ENCODE data around the gene CENPO. TPM values are rescaled to one million over a fixed set of nuclear protein-coding genes. Genes with fewer than 3 reads are reported as not detected.
"Not testable (repeated sequence)": the region's sequence is repeated elsewhere in the genome, so short reads cannot be mapped to it uniquely, and the experiment has no call there.

CENPO gene
- polyA plus RNA-seq, 3 donors: 1.6 to 2.6 (median 2.3) TPM

DNA sequence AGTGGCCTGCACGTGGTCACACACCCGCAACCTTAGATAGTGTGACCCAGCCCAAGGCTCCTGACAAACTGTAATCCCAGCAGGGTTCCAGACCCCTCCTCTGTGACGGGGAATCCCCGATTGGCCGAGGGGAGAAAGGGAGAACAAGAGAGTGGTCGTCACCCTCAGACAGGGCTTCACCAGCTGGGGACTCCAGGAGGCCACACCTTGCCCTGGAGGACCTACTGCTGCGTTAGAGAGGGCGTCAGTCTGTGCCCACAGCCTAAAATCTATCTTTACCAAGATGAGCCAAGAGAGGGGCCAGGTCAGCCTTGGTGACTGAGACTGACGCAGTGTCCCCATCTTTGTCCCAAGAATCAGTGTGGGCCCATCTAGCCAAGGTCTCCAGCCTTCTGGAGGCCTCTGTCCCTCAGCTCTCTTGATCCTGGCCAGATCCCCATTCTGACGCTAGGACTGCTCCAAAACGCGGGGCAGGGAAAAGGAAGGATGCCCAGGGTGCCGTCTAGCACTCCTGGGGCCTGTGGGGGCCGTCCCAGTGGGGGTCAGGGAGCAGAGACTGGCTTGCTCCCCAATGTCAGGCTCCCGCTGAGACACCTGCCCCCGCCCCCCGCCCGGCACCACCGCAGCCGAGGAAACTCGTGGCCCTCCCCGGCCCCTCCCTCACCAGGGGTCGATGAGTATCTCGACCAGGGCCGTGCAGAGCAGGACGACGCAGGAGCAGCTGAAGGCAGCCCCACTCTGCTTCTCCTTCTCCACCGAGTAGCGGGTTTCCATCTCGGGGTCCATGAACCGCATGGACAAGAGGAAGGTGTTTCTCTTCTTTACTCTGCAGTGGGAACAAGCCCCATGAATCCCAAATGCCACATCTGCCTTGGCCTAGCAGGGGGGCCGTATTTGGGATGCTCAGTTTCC is 40.9 kb downstream of the CENPO start:
- H4K20me1 ChIP-seq (ENCODE audit: insufficient read depth, low read length): no peaks in the 10 kb centered on the region
- intact Hi-C loops (cut with micrococcal nuclease): no loop called here
- peaks cover 29 to 45% of the 10 kb centered on the region in 2 donors for H3K36me3 Mint-ChIP-seq
- no peak overlapping the region for H3K4me3 Mint-ChIP-seq
- no peak overlapping the region for H2AFZ ChIP-seq (ENCODE audit: insufficient read depth, low read depth, low read length, poor library complexity, severe bottlenecking)
- no peak overlapping the region for H3K9ac ChIP-seq (ENCODE audit: insufficient read depth, low read length, poor library complexity, severe bottlenecking)
- 98% methylated on average over 26 of the region's 32 CpGs for WGBS (ENCODE audit: insufficient coverage)
- no peaks in the 10 kb centered on the region for H3K79me2 ChIP-seq (ENCODE audit: insufficient read depth, low read length)
- no peaks in the 10 kb centered on the region for H3K4me1 Mint-ChIP-seq
- peaks cover 0 to 1% (median 0%) of the 10 kb centered on the region in 3 donors for H3K27me3 Mint-ChIP-seq (ENCODE audit: low read depth in 3 of 3)
- no peak overlapping the region for H3K27ac ChIP-seq (ENCODE audit: low read depth in 1 of 2, low read length in 2 of 2)
- no peaks in the 10 kb centered on the region for H3K9me3 ChIP-seq (replicated peaks in 1 of 2; ENCODE audit: control insufficient read depth in 1 of 2, insufficient read depth in 1 of 2, low read length in 2 of 2)
- H3K4me2 ChIP-seq (replicated peaks; ENCODE audit: extremely low read depth, low read length, poor library complexity, severe bottlenecking): no peak overlapping the region
- no peaks in the 10 kb centered on the region for H3K27me3 ChIP-seq (ENCODE audit: control insufficient read depth in 2 of 2, insufficient read depth in 2 of 2, low read length in 2 of 2)
- H3K4me1 ChIP-seq (ENCODE audit: control insufficient read depth in 1 of 2, insufficient read depth in 2 of 2, low read length in 2 of 2): no peaks in the 10 kb centered on the region
- TF ChIP-seq, protein P1, sequence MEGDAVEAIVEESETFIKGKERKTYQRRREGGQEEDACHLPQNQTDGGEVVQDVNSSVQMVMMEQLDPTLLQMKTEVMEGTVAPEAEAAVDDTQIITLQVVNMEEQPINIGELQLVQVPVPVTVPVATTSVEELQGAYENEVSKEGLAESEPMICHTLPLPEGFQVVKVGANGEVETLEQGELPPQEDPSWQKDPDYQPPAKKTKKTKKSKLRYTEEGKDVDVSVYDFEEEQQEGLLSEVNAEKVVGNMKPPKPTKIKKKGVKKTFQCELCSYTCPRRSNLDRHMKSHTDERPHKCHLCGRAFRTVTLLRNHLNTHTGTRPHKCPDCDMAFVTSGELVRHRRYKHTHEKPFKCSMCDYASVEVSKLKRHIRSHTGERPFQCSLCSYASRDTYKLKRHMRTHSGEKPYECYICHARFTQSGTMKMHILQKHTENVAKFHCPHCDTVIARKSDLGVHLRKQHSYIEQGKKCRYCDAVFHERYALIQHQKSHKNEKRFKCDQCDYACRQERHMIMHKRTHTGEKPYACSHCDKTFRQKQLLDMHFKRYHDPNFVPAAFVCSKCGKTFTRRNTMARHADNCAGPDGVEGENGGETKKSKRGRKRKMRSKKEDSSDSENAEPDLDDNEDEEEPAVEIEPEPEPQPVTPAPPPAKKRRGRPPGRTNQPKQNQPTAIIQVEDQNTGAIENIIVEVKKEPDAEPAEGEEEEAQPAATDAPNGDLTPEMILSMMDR (IDR thresholded peaks at IDR 0.05): no peak
- no peak overlapping the region for H3K4me3 ChIP-seq (replicated peaks in 1 of 3; ENCODE audit: low read depth in 2 of 3, low read length in 3 of 3)
- peak overlapping the region in 3 of 7 donors; percentile 21 to 56 (median 23) for H3K27ac Mint-ChIP-seq
- H3K36me3 ChIP-seq (replicated peaks in 1 of 2; ENCODE audit: control insufficient read depth in 1 of 2, insufficient read depth in 2 of 2, low read length in 2 of 2): peaks cover 10 to 16% of the 10 kb centered on the region in 2 donors
- no peak for DNase-seq
- H3K9me3 Mint-ChIP-seq: peaks cover 0 to 2% (median 0%) of the 10 kb centered on the region in 7 donors

GRCh38 chr2:24834733-24835395 is 41.6 kb downstream of the CENPO start:
- no peak for DNase-seq
- Mint-ChIP-seq H3K27ac (peak overlapping the region in 1 of 7 donors; percentile 75), H3K4me3 (no peak overlapping the region), H3K4me1 (no peaks in the 10 kb centered on the region), H3K9me3 (peaks cover 0 to 2% (median 0%) of the 10 kb centered on the region in 7 donors), H3K27me3 (ENCODE audit: low read depth in 3 of 3) (peaks cover 0 to 1% (median 0%) of the 10 kb centered on the region in 3 donors), H3K36me3 (peaks cover 30 to 46% of the 10 kb centered on the region in 2 donors)
- no peak overlapping the region for H3K9ac ChIP-seq (ENCODE audit: insufficient read depth, low read length, poor library complexity, severe bottlenecking)
- H3K4me1 ChIP-seq (ENCODE audit: control insufficient read depth in 1 of 2, insufficient read depth in 2 of 2, low read length in 2 of 2): no peaks in the 10 kb centered on the region
- no peak overlapping the region for H3K27ac ChIP-seq (ENCODE audit: low read depth in 1 of 2, low read length in 2 of 2)
- no peaks in the 10 kb centered on the region for H3K79me2 ChIP-seq (ENCODE audit: insufficient read depth, low read length)
- 96% methylated on average over 19 of the region's 20 CpGs for WGBS (ENCODE audit: insufficient coverage)
- intact Hi-C loops (cut with micrococcal nuclease): no loop called here
- H3K4me2 ChIP-seq (replicated peaks; ENCODE audit: extremely low read depth, low read length, poor library complexity, severe bottlenecking): no peak overlapping the region
- no peaks in the 10 kb centered on the region for H3K27me3 ChIP-seq (ENCODE audit: control insufficient read depth in 2 of 2, insufficient read depth in 2 of 2, low read length in 2 of 2)
- H3K9me3 ChIP-seq (replicated peaks in 1 of 2; ENCODE audit: control insufficient read depth in 1 of 2, insufficient read depth in 1 of 2, low read length in 2 of 2): no peaks in the 10 kb centered on the region
- H3K36me3 ChIP-seq (replicated peaks in 1 of 2; ENCODE audit: control insufficient read depth in 1 of 2, insufficient read depth in 2 of 2, low read length in 2 of 2): peaks cover 10 to 16% of the 10 kb centered on the region in 2 donors
- H4K20me1 ChIP-seq (ENCODE audit: insufficient read depth, low read length): no peaks in the 10 kb centered on the region
- no peak overlapping the region for H3K4me3 ChIP-seq (replicated peaks in 1 of 3; ENCODE audit: low read depth in 2 of 3, low read length in 3 of 3)
- TF ChIP-seq, protein P1 (IDR thresholded peaks at IDR 0.05): no peak
- H2AFZ ChIP-seq (ENCODE audit: insufficient read depth, low read depth, low read length, poor library complexity, severe bottlenecking): no peak overlapping the region

- intact Hi-C loops (cut with micrococcal nuclease); H2AFZ ChIP-seq (ENCODE audit: insufficient read depth, low read depth, low read length, poor library complexity, severe bottlenecking); H3K79me2 ChIP-seq (ENCODE audit: insufficient read depth, low read length); H3K4me2 ChIP-seq (replicated peaks; ENCODE audit: extremely low read depth, low read length, poor library complexity, severe bottlenecking); H3K4me3 ChIP-seq (replicated peaks in 1 of 3; ENCODE audit: low read depth in 2 of 3, low read length in 3 of 3); H4K20me1 ChIP-seq (ENCODE audit: insufficient read depth, low read length); H3K27ac ChIP-seq (ENCODE audit: low read depth in 1 of 2, low read length in 2 of 2); H3K27me3 Mint-ChIP-seq (ENCODE audit: low read depth in 3 of 3); DNase-seq; H3K27me3 ChIP-seq (ENCODE audit: control insufficient read depth in 2 of 2, insufficient read depth in 2 of 2, low read length in 2 of 2); H3K4me3 Mint-ChIP-seq; H3K4me1 ChIP-seq (ENCODE audit: control insufficient read depth in 1 of 2, insufficient read depth in 2 of 2, low read length in 2 of 2); H3K9me3 ChIP-seq (replicated peaks in 1 of 2; ENCODE audit: control insufficient read depth in 1 of 2, insufficient read depth in 1 of 2, low read length in 2 of 2); H3K9me3 Mint-ChIP-seq; H3K4me1 Mint-ChIP-seq; H3K9ac ChIP-seq (ENCODE audit: insufficient read depth, low read length, poor library complexity, severe bottlenecking): not testable (repeated sequence)
- H3K36me3 ChIP-seq (replicated peaks in 1 of 2; ENCODE audit: control insufficient read depth in 1 of 2, insufficient read depth in 2 of 2, low read length in 2 of 2): peaks cover 10 to 16% of the 10 kb centered on the region in 2 donors
- WGBS (ENCODE audit: insufficient coverage): no CpG with 5 or more reads among the region's 8 CpGs
- peak overlapping the region in 1 of 7 donors; percentile 75 for H3K27ac Mint-ChIP-seq
- H3K36me3 Mint-ChIP-seq: peaks cover 31 to 46% of the 10 kb centered on the region in 2 donors
Measured at GRCh38 chr2:24835411-24835810, 42.2 kb downstream of the CENPO start.
